GM18519 (cell line): ENCODE results near the gene SAMSN1.
"Not testable (repeated sequence)": the region's sequence is repeated elsewhere in the genome, so short reads cannot be mapped to it uniquely, and the experiment has no call there.

Experiments
- ATAC-seq: cut with Tn5 transposase; IDR thresholded peaks from one replicate; pipeline ENCODE4 v1.9.1; 2021; ENCODE audit warnings: mild to moderate bottlenecking, moderate library complexity; ENCODE audit not compliant: unreplicated experiment, low FRiP score

SAMSN1 gene

GRCh38 chr21:14567331-14568279 lies 21.5 kb upstream of the SAMSN1 start:
- ATAC-seq = no peak

- ATAC-seq = no peak
Measured at GRCh38 chr21:14566894-14567293, 20.8 kb upstream of the SAMSN1 start.

GRCh38 chr21:14562959-14563358 lies 16.8 kb upstream of the SAMSN1 start:
- ATAC-seq = no peak

DNA sequence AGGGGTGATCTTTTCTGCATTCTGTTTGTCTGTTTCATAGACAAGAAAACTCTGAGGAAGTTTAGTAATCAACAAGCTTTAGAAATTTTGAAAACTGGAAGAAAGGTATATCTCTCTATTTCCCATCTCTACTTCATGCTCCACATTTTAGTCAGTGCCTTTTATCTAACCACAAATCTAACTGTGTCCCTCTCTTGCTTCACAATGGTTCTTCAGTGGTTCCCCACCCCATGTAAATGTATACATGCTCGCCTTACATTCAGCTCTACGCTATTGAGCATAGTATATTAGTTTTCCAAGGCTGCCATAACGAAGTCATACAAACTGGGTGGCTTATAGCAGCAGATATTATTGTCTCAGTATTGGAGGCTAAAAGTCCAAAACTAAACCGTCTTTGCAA lies 14.4 kb upstream of the SAMSN1 start:
- ATAC-seq = no peak

- ATAC-seq = no peak
Measured at GRCh38 chr21:14560139-14560538, 14.0 kb upstream of the SAMSN1 start.

- ATAC-seq = no peak
Measured at GRCh38 chr21:14559102-14559501, 13.0 kb upstream of the SAMSN1 start.

DNA sequence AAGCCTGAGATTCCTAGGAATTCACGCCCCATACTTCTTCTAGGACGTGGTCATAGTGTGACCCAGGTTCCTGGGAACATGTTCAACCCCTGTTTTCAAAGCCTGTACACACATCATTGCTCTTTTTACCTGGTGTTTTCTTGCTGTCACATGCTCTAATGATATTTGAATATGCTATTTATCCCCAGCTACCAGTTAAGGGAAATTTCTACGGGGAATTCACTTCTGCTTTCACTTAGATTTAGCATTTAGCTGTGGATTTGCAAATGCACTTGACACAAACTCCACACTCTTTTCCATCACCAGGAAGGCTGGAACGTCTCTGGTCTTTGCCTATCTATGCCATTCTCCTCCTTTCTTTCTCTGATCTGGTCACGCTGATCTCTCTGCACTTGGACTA lies 11.3 kb upstream of the SAMSN1 start:
- no peak for ATAC-seq

DNA sequence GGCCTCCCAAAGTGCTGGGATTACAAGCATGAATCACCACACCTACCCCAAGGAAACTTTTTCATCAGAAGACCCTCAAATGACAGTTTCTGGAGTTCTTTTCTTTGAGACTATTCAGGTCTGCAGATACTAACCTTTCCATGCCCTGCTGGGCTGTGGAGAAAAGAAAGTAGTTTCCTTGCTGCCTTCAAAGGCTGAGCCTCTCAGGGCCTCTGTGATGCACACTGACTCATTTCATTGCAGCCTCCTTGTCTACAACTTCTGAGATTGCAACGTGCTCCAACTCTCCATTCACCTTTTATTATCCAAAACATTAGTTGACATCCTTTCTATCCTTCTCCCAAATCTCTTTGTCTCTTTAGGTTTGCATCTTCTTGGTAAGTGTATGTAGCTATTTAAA lies 8.8 kb upstream of the SAMSN1 start:
- ATAC-seq = no peak

DNA sequence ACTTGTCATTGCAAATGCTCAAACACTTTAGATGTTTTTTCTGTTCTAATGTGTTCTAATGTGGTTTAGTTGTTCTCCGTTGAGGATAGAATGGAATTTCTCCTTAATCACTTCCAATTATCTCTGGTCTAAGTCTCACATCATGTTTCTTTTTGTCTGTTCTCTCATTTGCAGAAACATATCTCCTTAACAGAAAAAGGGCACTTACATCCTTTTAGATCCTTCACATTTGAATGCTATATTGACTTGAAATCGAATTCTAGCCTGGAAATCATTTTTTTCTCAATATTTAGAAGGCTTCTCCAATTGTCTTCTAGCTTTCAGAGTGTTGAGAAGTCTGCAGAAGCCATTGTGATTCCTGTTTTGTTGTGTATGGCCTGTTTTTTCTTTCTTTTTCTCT lies 7.3 kb upstream of the SAMSN1 start:
- ATAC-seq = no peak

GRCh38 chr21:14551741-14552140 lies 5.6 kb upstream of the SAMSN1 start:
- no peak for ATAC-seq

DNA sequence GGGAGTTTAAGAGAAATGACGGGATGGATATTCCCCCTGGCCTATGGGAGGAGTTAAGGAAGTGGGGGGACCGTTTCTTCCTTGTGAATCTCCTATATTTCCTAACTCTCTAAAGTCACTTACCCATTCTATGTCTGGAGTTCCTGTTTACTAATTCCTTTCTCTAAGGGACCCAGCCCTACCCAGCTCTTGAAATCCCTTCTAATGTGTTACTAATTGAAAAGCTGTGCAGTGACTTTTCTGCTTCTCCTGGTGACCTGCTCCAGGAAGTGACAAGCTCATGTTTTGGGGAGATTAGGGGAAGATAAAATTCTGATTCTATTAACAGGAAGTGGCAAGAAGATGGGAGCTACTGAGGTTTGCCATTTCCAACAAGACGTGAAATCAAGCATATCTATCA lies 4.0 kb upstream of the SAMSN1 start:
- ATAC-seq = no peak

DNA sequence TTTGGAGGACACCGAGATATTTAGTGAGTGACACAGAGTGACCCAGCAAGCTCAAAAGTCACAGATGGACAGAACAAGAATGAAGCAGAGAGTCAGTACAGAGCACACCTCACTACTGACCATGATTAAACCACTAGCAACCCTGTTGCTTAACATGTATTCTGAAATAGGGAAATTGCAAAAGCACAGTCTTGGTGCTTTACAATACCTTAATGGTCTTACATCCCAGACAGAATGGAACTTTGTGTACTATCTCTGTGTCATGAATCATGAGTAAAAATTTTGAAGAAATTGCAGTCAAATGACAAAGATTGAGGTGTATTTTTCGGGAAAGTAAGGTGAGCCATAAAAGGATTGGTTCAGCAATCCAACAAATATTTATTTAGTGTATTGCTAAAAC lies 2.7 kb upstream of the SAMSN1 start:
- ATAC-seq = no peak

- ATAC-seq = no peak
Measured at GRCh38 chr21:14547834-14548513, 1.9 kb upstream of the SAMSN1 start.

DNA sequence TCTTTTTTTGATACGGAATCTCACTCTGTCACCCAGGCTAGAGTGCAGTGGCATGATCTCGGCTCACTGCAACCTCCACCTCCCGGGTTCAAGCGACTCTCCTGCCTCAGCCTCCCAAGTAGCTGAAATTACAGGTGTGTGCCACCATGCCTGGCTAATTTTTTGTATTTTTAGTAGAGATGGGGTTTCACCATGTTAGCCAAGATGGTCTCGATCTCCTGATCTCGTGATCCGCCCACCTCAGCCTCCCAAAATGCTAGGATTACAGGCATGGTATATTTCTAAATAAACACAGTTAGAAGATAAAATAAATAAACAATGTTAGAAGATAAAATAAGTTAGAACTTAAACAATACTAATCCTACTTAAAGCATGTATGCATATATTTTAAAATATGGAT lies 604 bp upstream of the SAMSN1 start:
- ATAC-seq = not testable (repeated sequence)

DNA sequence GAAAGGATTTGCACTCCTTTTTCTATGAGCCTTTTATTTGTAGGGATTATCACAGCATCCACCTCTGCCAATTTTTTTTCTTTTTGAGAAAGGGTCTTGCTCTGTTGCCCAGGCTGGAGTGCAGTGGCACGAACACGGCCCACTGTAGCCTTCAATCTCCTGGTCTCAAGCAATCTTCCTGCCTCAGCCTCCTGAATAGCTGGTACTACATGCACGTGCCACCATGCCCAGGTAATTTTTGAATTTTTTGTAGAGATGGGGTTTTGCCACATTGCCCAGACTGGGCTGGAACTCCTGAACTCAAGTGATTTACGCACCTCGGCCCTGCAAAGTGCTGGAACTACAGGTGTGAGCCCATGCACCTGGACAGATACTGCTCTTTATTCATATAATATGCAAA lies 2.1 kb downstream of the SAMSN1 start:
- no peak for ATAC-seq

GRCh38 chr21:14542638-14543037 lies 3.5 kb downstream of the SAMSN1 start:
- ATAC-seq = no peak

DNA sequence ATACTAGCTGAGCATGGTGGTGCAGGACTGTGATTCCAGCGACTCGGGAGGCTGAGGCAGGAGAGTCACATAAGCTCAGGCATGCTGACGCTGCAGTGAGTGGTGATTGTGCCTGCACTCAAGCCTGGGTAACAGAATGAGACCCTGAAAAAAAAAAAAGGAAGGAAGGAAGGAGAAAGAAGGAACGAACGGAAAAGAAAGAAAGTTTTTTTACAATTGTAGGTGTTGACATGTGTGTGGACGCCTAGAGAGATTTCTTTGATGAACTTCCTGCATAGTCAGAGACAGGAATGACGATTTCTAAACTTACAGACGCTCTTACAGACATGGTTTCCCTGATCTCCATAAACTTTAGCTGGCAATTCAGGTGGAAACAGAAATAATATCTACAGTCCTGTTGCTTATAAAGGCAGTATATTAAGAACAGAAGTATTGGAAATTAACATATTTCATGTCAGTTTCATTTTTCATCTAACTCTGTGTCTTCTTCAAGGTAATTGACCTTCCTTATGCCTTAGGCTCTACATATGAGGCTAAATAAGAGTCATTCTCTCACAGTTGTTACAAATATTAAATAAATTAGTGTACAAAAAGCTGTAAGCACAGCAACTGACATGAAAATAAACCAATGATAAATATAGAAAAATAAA lies 4.1 kb downstream of the SAMSN1 start:
- no peak for ATAC-seq

- no peak for ATAC-seq
Measured at GRCh38 chr21:14538483-14538882, 7.6 kb downstream of the SAMSN1 start.

- no peak for ATAC-seq
Measured at GRCh38 chr21:14536929-14537328, 9.2 kb downstream of the SAMSN1 start.

GRCh38 chr21:14535702-14536101 lies 10.4 kb downstream of the SAMSN1 start:
- ATAC-seq = no peak
